ENCODE results near the gene CCT5. TPM values are rescaled to one million over a fixed set of nuclear protein-coding genes. Genes with fewer than 3 reads are reported as not detected.

The CCT5 gene
- polyA plus RNA-seq, 1 donor (not counting 4 experiments of a cell fraction or from before 2014, with no cell fraction given) = 558 TPM

DNA sequence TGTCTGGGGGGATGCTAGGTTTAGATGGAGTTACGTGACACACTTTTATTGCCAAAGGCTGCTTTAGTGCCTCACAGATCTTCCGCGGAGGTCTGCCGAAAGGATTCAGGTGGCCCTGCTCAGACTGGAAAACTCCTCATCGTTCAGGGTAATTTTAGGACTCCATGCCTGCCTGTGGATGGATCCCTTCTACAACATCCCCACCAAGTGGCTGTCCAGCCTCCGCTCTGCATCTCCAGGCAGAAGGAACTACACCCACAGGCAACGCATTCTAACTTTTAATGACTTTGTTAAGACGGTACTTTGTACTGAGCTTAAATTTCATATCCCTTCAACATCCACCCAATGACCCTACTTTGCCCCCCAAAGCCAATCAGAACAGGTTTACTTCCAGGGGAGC, 29.8 kb upstream of the CCT5 start:
- H3K79me2 ChIP-seq (ENCODE audit: control insufficient read depth, insufficient read depth, low read length) = no peaks in the 10 kb centered on the region
- H3K36me3 ChIP-seq (ENCODE audit: control insufficient read depth in 2 of 2, extremely low read depth in 1 of 2, insufficient read depth in 2 of 2, low read length in 2 of 2) = no peaks in the 10 kb centered on the region
- no peak for DNase-seq (ENCODE audit: low read depth, low spot score)
- no peaks in the 10 kb centered on the region for H3K9me1 ChIP-seq (ENCODE audit: control insufficient read depth, extremely low read depth, insufficient read depth, low read length)
- TF ChIP-seq, protein P1, sequence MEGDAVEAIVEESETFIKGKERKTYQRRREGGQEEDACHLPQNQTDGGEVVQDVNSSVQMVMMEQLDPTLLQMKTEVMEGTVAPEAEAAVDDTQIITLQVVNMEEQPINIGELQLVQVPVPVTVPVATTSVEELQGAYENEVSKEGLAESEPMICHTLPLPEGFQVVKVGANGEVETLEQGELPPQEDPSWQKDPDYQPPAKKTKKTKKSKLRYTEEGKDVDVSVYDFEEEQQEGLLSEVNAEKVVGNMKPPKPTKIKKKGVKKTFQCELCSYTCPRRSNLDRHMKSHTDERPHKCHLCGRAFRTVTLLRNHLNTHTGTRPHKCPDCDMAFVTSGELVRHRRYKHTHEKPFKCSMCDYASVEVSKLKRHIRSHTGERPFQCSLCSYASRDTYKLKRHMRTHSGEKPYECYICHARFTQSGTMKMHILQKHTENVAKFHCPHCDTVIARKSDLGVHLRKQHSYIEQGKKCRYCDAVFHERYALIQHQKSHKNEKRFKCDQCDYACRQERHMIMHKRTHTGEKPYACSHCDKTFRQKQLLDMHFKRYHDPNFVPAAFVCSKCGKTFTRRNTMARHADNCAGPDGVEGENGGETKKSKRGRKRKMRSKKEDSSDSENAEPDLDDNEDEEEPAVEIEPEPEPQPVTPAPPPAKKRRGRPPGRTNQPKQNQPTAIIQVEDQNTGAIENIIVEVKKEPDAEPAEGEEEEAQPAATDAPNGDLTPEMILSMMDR (optimal IDR thresholded peaks at IDR 0.05 in 1 of 3, IDR thresholded peaks at IDR 0.05 in 1 of 3, conservative IDR thresholded peaks at IDR 0.05 in 1 of 3; ENCODE audit: extremely low read depth in 1 of 3, insufficient read depth in 2 of 3, low read length in 3 of 3) = peak in 1 of 3 experiments; percentile 20
- TF ChIP-seq EZH2 (IDR thresholded peaks at IDR 0.05; ENCODE audit: low read length) = no peak
- dilution Hi-C loops (cut with MboI; ENCODE audit: extremely low pct_ligation_motif_present, low sequenced_read_pairs) = no loop called here
- H3K4me1 ChIP-seq (ENCODE audit: control insufficient read depth, extremely low read depth, insufficient read depth, low read length) = no peaks in the 10 kb centered on the region
- no peaks in the 10 kb centered on the region for H4K20me1 ChIP-seq (ENCODE audit: control insufficient read depth, extremely low read depth, insufficient read depth, low read length)
- H2AFZ ChIP-seq (ENCODE audit: control insufficient read depth, low read length) = no peak overlapping the region
- H3K4me3 ChIP-seq (ENCODE audit: control insufficient read depth in 2 of 3, extremely low read depth in 1 of 3, insufficient read depth in 2 of 3, low read depth in 1 of 3, low read length in 3 of 3) = no peak overlapping the region
- no peaks in the 10 kb centered on the region for H3K27me3 ChIP-seq (ENCODE audit: control insufficient read depth, extremely low read depth, insufficient read depth, low read length)
- FAIRE-seq = no peak
- no peak overlapping the region for H3K4me2 ChIP-seq (ENCODE audit: control insufficient read depth, extremely low read depth, insufficient read depth, low read depth, low read length)
- H3K27ac ChIP-seq (ENCODE audit: control insufficient read depth, insufficient read depth, low read length) = no peak overlapping the region
- H3K9me3 ChIP-seq (ENCODE audit: control insufficient read depth, low read depth, low read length) = no peaks in the 10 kb centered on the region
- no peak overlapping the region for H3K9ac ChIP-seq (ENCODE audit: control insufficient read depth, extremely low read depth, insufficient read depth, low read length)

DNA sequence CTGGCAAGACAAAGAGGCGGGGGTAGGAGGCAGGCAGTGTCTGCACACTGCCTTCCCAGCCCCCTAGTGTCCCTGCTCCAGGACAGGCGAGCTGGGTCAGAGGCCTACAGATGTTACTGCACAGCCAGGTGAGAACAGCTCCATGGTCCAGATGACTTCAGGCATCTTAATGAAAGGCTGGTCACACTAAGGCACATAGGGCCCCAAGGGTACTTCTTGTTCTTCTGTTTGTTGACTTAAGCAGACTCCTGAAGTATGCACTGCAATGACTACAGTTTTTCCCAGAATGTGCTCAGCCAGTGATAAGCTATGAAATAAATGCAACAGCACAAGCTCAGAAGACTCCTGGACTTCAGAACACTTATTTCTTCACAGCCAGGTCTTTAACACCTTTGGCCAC, 27.8 kb upstream of the CCT5 start:
- Histone ChIP-seq H3K36me3 (ENCODE audit: control insufficient read depth in 2 of 2, extremely low read depth in 1 of 2, insufficient read depth in 2 of 2, low read length in 2 of 2) (no peaks in the 10 kb centered on the region), H3K9ac (ENCODE audit: control insufficient read depth, extremely low read depth, insufficient read depth, low read length) (no peak overlapping the region), H3K79me2 (ENCODE audit: control insufficient read depth, insufficient read depth, low read length) (no peaks in the 10 kb centered on the region), H4K20me1 (ENCODE audit: control insufficient read depth, extremely low read depth, insufficient read depth, low read length) (no peaks in the 10 kb centered on the region), H3K4me3 (ENCODE audit: control insufficient read depth in 2 of 3, extremely low read depth in 1 of 3, insufficient read depth in 2 of 3, low read depth in 1 of 3, low read length in 3 of 3) (no peak overlapping the region), H3K27me3 (ENCODE audit: control insufficient read depth, extremely low read depth, insufficient read depth, low read length) (no peaks in the 10 kb centered on the region), H3K4me1 (ENCODE audit: control insufficient read depth, extremely low read depth, insufficient read depth, low read length) (no peaks in the 10 kb centered on the region), H3K4me2 (ENCODE audit: control insufficient read depth, extremely low read depth, insufficient read depth, low read depth, low read length) (no peak overlapping the region), H3K27ac (ENCODE audit: control insufficient read depth, insufficient read depth, low read length) (no peak overlapping the region), H3K9me3 (ENCODE audit: control insufficient read depth, low read depth, low read length) (no peaks in the 10 kb centered on the region), H2AFZ (ENCODE audit: control insufficient read depth, low read length) (no peak overlapping the region), H3K9me1 (ENCODE audit: control insufficient read depth, extremely low read depth, insufficient read depth, low read length) (no peaks in the 10 kb centered on the region)
- no peak for FAIRE-seq
- dilution Hi-C loops (cut with MboI; ENCODE audit: extremely low pct_ligation_motif_present, low sequenced_read_pairs) = no loop called here
- DNase-seq (ENCODE audit: low read depth, low spot score) = no peak
- TF ChIP-seq, protein P1 (optimal IDR thresholded peaks at IDR 0.05 in 1 of 3, IDR thresholded peaks at IDR 0.05 in 1 of 3, conservative IDR thresholded peaks at IDR 0.05 in 1 of 3; ENCODE audit: extremely low read depth in 1 of 3, insufficient read depth in 2 of 3, low read length in 3 of 3) = no peak
- TF ChIP-seq EZH2 (IDR thresholded peaks at IDR 0.05; ENCODE audit: low read length) = no peak

Measured in keratinocyte (primary cell).